ENCODE measurements around the gene DENND1A. TPM values are rescaled to one million over a fixed set of nuclear protein-coding genes. Genes with fewer than 3 reads are reported as not detected.

DENND1A gene
- total RNA-seq, 4 donors from 2014 or later: 37.1 to 55.3 (median 50.0) TPM

DNA sequence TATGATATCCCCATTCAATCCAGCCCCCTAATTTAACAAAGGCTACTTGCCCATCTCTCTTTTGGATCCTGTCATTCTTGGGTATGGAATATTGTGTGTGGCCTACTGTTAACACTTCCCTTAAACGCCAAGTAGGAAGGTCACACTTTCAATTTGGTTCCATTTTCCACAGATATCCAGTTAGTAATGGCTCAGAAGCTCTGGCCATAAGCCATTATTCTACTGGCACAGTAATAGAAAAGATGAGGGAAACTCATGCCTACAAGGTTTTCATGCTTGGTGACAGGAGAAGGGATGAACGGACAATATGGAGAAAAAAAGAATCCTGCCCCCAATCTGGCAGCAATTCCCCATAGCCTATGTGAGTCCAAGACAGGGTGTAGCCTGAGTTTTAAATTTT is 346.3 kb downstream of the DENND1A start:
- Histone ChIP-seq H3K4me3 (no peak overlapping the region), H3K27me3 (no peaks in the 10 kb centered on the region), H3K4me1 (no peaks in the 10 kb centered on the region), H3K9me3 (peaks cover 0 to 9% (median 0%) of the 10 kb centered on the region in 4 donors), H3K27ac (no peak overlapping the region), H3K36me3 (peaks cover 0 to 15% (median 0%) of the 10 kb centered on the region in 3 donors)
- no peak for TF ChIP-seq POLR2A (IDR thresholded peaks at IDR 0.05)
- TF ChIP-seq, protein P1, sequence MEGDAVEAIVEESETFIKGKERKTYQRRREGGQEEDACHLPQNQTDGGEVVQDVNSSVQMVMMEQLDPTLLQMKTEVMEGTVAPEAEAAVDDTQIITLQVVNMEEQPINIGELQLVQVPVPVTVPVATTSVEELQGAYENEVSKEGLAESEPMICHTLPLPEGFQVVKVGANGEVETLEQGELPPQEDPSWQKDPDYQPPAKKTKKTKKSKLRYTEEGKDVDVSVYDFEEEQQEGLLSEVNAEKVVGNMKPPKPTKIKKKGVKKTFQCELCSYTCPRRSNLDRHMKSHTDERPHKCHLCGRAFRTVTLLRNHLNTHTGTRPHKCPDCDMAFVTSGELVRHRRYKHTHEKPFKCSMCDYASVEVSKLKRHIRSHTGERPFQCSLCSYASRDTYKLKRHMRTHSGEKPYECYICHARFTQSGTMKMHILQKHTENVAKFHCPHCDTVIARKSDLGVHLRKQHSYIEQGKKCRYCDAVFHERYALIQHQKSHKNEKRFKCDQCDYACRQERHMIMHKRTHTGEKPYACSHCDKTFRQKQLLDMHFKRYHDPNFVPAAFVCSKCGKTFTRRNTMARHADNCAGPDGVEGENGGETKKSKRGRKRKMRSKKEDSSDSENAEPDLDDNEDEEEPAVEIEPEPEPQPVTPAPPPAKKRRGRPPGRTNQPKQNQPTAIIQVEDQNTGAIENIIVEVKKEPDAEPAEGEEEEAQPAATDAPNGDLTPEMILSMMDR (IDR thresholded peaks at IDR 0.05): no peak
- DNase-seq: no peak

DNA sequence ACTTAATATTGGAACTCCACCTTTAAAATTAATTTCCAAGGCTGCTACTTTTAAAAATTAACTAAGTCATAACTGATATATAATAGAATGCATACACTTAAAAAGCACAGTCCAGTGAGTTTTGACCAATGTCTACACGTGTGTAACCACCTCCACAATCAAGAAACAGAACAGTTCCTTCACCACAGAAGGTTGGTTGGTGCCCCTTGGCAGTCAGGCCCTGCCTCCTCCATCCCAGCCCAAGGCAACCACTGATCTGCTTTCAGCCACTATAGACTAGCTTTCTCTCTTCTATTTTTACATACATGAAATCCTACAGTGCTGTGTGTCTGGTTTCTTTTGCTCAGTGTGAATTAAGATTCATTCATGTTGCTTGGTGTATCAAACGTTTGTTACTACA is 358.7 kb downstream of the DENND1A start:
- Histone ChIP-seq H3K36me3 (no peaks in the 10 kb centered on the region), H3K27me3 (no peaks in the 10 kb centered on the region), H3K9me3 (no peaks in the 10 kb centered on the region), H3K4me1 (no peaks in the 10 kb centered on the region), H3K4me3 (no peak overlapping the region), H3K27ac (no peak overlapping the region)
- DNase-seq: no peak
- no peak for TF ChIP-seq POLR2A (IDR thresholded peaks at IDR 0.05)
- TF ChIP-seq, protein P1 (IDR thresholded peaks at IDR 0.05): no peak

DNA sequence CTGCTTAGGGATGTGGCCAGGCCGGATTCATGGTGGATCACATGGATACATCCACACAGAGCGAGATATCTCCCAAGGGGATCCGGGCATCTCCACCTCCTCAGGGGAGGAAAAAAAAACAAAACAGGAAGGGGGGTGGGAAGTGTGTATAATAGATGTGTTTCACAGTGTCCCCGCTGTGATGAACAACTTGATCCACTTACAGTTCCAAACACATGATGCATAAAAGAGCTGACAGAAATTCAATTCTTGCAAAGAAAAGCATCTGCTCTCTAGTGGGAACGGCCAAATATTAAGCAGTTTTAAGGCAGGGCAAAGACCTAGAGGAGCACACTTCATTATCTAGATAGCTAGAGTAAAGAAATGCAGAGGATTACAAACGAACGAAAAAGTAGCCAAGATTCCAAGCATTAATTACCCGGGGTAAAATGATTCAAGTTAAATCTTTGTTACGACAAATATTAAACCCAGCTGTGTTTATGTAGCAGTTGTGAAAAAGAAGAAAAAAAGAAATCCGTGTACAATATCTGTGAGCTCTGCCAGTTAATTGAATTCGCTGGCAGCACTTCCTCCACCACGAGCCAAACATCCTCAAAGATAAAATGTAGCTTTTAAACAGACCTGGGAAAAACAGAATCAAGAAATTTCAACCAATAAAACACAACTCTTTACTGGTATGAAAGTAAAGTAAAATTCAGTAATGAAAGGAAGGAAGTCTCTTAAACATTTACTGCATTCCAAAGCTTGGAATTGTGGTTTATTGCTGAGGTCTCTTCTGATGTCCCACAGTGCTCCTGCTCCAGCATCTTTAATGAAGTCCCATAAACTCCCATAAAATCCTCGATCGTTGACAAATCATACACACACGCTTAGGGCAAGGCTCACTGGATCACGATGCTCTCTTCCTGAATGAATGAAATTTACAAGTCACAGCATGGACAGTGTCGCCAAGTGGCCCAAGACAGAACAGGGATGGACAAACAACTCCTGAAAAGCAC is 360.9 kb downstream of the DENND1A start:
- H3K36me3 ChIP-seq: no peaks in the 10 kb centered on the region
- no peak for DNase-seq

GRCh38 chr9:123567013-123567412 is 362.9 kb downstream of the DENND1A start:
- Histone ChIP-seq H3K4me1 (no peaks in the 10 kb centered on the region), H3K36me3 (no peaks in the 10 kb centered on the region), H3K27me3 (no peaks in the 10 kb centered on the region), H3K4me3 (no peak overlapping the region), H3K27ac (no peak overlapping the region), H3K9me3 (no peaks in the 10 kb centered on the region)
- TF ChIP-seq, protein P1 (IDR thresholded peaks at IDR 0.05): no peak
- TF ChIP-seq POLR2A (IDR thresholded peaks at IDR 0.05): no peak
- no peak for DNase-seq

More for the DNA sequence above, 360.9 kb downstream of the DENND1A start:
- H3K27ac ChIP-seq: no peak overlapping the region
- no peaks in the 10 kb centered on the region for H3K9me3 ChIP-seq
- H3K4me1 ChIP-seq: no peaks in the 10 kb centered on the region
- H3K4me3 ChIP-seq: no peak overlapping the region
- TF ChIP-seq, protein P1 (IDR thresholded peaks at IDR 0.05): no peak
- no peak for TF ChIP-seq POLR2A (IDR thresholded peaks at IDR 0.05)
- H3K27me3 ChIP-seq: no peaks in the 10 kb centered on the region

DNA sequence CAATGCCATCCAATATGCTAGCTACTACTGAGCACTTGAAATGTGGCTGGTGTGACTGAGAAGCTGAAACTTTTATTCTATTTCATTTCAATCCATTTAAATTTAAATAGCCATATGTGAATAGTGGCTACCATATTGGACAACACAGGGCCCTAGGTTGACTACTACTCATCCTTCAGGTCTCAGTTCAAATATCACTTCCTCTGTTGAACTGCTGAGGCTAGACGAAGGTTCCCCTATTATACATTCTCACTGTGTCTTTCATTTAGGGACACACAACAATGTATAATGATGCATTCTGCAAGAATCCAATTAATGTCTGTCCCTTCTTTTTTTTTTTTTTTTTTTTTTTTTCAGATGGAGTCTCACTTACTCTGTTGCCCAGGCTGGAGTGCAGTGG is 365.3 kb downstream of the DENND1A start:
- no peaks in the 10 kb centered on the region for H3K27me3 ChIP-seq
- DNase-seq: no peak
- no peaks in the 10 kb centered on the region for H3K4me1 ChIP-seq
- no peak overlapping the region for H3K27ac ChIP-seq
- H3K4me3 ChIP-seq: no peak overlapping the region
- no peaks in the 10 kb centered on the region for H3K36me3 ChIP-seq
- H3K9me3 ChIP-seq: no peaks in the 10 kb centered on the region
- no peak for TF ChIP-seq POLR2A (IDR thresholded peaks at IDR 0.05)
- TF ChIP-seq, protein P1 (IDR thresholded peaks at IDR 0.05): no peak
